IMR-90 (cell line): Measurements from ENCODE around the gene RNF144A. TPM values are rescaled to one million over a fixed set of nuclear protein-coding genes. Genes with fewer than 3 reads are reported as not detected.

Experiments used
- ATAC-seq: fragments of 200-7000 bp; cut with Tn5 transposase; 2 replicates; pipeline ENCODE4 v1.9.1; 2020; ENCODE audit warnings: low read depth, mild to moderate bottlenecking, moderate library complexity
- BruUV-seq: library from RNA; stranded (reverse); fragments of 400-500 nt; replicated peaks from 2 replicates; lab custom pipeline; 2021; lab: Mats Ljungman, UMichigan
- CTCF ChIA-PET: fragments of 300-600 bp; formaldehyde crosslinking; extraction: SDS; loops from one replicate; lab custom pipeline; 2021; ENCODE audit warnings: antibody characterized with exemption; lab: Yijun Ruan, JAX
- POLR2A ChIA-PET: fragments of 300-600 bp; sonication (Branson Sonifier 250); formaldehyde crosslinking; loops from one replicate; lab custom pipeline; 2022; ENCODE audit warnings: antibody characterized with exemption; ENCODE audit not compliant: unreplicated experiment; lab: Charles Lee
- DNase-seq: peaks from one replicate; pipeline ENCODE4 v3.0.0; 2013
- H2AFZ ChIP-seq: replicated peaks from 2 replicates; pipeline ENCODE3; 2013; ENCODE audit warnings: low read length, mild to moderate bottlenecking; ENCODE audit not compliant: poor library complexity
- H2AK5ac ChIP-seq: 2 replicates; pipeline ENCODE4 v1.6.1; 2013; ENCODE audit warnings: low read depth, low read length, inconsistent platforms
- H2AK9ac ChIP-seq: replicated peaks from 2 replicates; pipeline ENCODE3; 2013; ENCODE audit warnings: mild to moderate bottlenecking, low read depth, low read length, moderate library complexity; ENCODE audit not compliant: poor library complexity
- H2BK120ac ChIP-seq: 2 replicates; pipeline ENCODE4 v1.6.1; 2013; ENCODE audit warnings: low read depth, low read length, inconsistent platforms
- H2BK15ac ChIP-seq: 3 replicates; pipeline ENCODE4 v1.6.1; 2013; ENCODE audit warnings: low read depth, low read length, inconsistent platforms
- H2BK20ac ChIP-seq: 2 replicates; pipeline ENCODE4 v1.6.1; 2013; ENCODE audit warnings: low read depth, mild to moderate bottlenecking, inconsistent platforms, low read length, moderate library complexity
- H2BK5ac ChIP-seq: 2 replicates; pipeline ENCODE4 v1.6.1; 2013; ENCODE audit warnings: mild to moderate bottlenecking, low read depth, low read length, inconsistent platforms; ENCODE audit not compliant: poor library complexity, severe bottlenecking
- H3K14ac ChIP-seq: replicated peaks from 2 replicates; pipeline ENCODE4 v1.6.1; 2013; ENCODE audit warnings: low read depth, low read length, inconsistent platforms
- H3K18ac ChIP-seq: 2 replicates; pipeline ENCODE4 v1.6.1; 2013; ENCODE audit warnings: low read depth, low read length, control low read depth
- H3K23ac ChIP-seq: 2 replicates; pipeline ENCODE4 v1.6.1; 2013; ENCODE audit warnings: low read depth, low read length, inconsistent platforms
- H3K27ac ChIP-seq: 2 replicates; pipeline ENCODE4 v1.5.1; 2013; ENCODE audit warnings: mild to moderate bottlenecking, control low read depth, low read length; ENCODE audit not compliant: insufficient read depth
- H3K27me3 ChIP-seq: 2 replicates; pipeline ENCODE4 v1.6.1; 2013; ENCODE audit warnings: low read length; ENCODE audit not compliant: control insufficient read depth, insufficient read depth
- H3K36me3 ChIP-seq: 2 replicates; pipeline ENCODE4 v1.6.1; 2013; ENCODE audit warnings: low read length, mixed read lengths; ENCODE audit not compliant: control insufficient read depth, insufficient read depth
- H3K4ac ChIP-seq: 2 replicates; pipeline ENCODE4 v1.6.1; 2013; ENCODE audit warnings: low read depth, low read length, inconsistent platforms
- H3K4me1 ChIP-seq: 2 replicates; pipeline ENCODE4 v1.6.1; 2013; ENCODE audit warnings: low read length, mixed read lengths; ENCODE audit not compliant: control insufficient read depth, insufficient read depth
- H3K4me2 ChIP-seq: 2 replicates; pipeline ENCODE4 v1.6.1; 2013; ENCODE audit warnings: low read depth, mild to moderate bottlenecking, control low read depth, low read length, moderate library complexity
- H3K4me3 ChIP-seq: 2 replicates; pipeline ENCODE4 v1.5.1; 2013; ENCODE audit warnings: low read depth, mild to moderate bottlenecking, control low read depth, low read length, moderate library complexity; ENCODE audit not compliant: insufficient read depth
- H3K56ac ChIP-seq: 2 replicates; pipeline ENCODE4 v1.6.1; 2013; ENCODE audit warnings: low read length, inconsistent platforms; ENCODE audit not compliant: insufficient read depth; ENCODE audit errors: extremely low read depth
- H3K79me1 ChIP-seq, 2 experiments: 2 replicates each; pipeline ENCODE4 v1.6.1; 2013; ENCODE audit warnings: low read length in 2 of 2, inconsistent platforms in 1 of 2, low read depth in 1 of 2
- H3K9ac ChIP-seq: 2 replicates; pipeline ENCODE4 v1.6.1; 2013; ENCODE audit warnings: low read depth, low read length, control low read depth
- H3K9me1 ChIP-seq: 2 replicates; pipeline ENCODE4 v1.6.1; 2013; ENCODE audit warnings: low read length, inconsistent platforms; ENCODE audit not compliant: insufficient read depth
- H3K9me3 ChIP-seq: 2 replicates; pipeline ENCODE4 v1.6.1; 2013; ENCODE audit warnings: low read length; ENCODE audit not compliant: control insufficient read depth, insufficient read depth
- H4K20me1 ChIP-seq: 2 replicates; pipeline ENCODE4 v1.6.1; 2013; ENCODE audit warnings: low read length, inconsistent platforms; ENCODE audit not compliant: insufficient read depth
- H4K5ac ChIP-seq: 2 replicates; pipeline ENCODE4 v1.6.1; 2013; ENCODE audit warnings: mild to moderate bottlenecking, low read depth, low read length, control low read depth
- H4K8ac ChIP-seq, 2 experiments: 2 replicates each; pipeline ENCODE4 v1.6.1; 2013; ENCODE audit warnings: low read depth in 2 of 2, low read length in 2 of 2, control low read depth in 1 of 2, inconsistent platforms in 1 of 2
- H4K91ac ChIP-seq: 2 replicates; pipeline ENCODE4 v1.6.1; 2013; ENCODE audit warnings: low read depth, low read length, inconsistent platforms; ENCODE audit not compliant: insufficient read depth
- CEBPB ChIP-seq: IDR thresholded peaks from 2 replicates; pipeline ENCODE4 v1.6.1; 2012; ENCODE audit warnings: low read depth, low read length, improper control_type of control experiment
- MAFK ChIP-seq: IDR thresholded peaks from 2 replicates; pipeline ENCODE4 v1.6.1; 2012; ENCODE audit warnings: low read depth, low read length, improper control_type of control experiment
- RFX5 ChIP-seq: IDR thresholded peaks from 2 replicates; pipeline ENCODE4 v1.8.0; 2012; ENCODE audit warnings: low read depth, mild to moderate bottlenecking, low read length, moderate library complexity
- WGBS, 2 experiments: methylation state at CpG; one replicate each; pipeline versions ENCODE4 v1.1.5 to v1.1.7; 2013; ENCODE audit warnings: missing lambda C conversion rate in 2 of 2; ENCODE audit not compliant: insufficient read length in 1 of 2; ENCODE audit errors: extremely low coverage in 2 of 2; 5-methylcytosine and 5-hydroxymethylcytosine counted together
- dilution Hi-C: fragments of 300-500 bp; cut with HindIII; formaldehyde crosslinking; loops from one replicate; pipeline ENCODE4 v1.14.3; 2018; ENCODE audit warnings: low sequenced_read_pairs; ENCODE audit not compliant: unreplicated experiment
- in situ Hi-C: fragments of 300-500 bp; cut with MboI; formaldehyde crosslinking; loops from 3 replicates; pipeline ENCODE4 v1.14.3; 2019; ENCODE audit warnings: low sequenced_read_pairs, inconsistent platforms, mixed read lengths
- intact Hi-C: fragments of 100-400 bp; cut with micrococcal nuclease; formaldehyde crosslinking; loops from 2 replicates; pipeline ENCODE4 v1.10.0; 2022
- polyA plus RNA-seq, 3 experiments: library from polyadenylated mRNA; depleted of rRNA; stranded (reverse); fragments of >200 nt; gene quantifications; 2 replicates each; pipeline ENCODE4 v1.2.3, GENCODE V29; 2012; ENCODE audit warnings: low replicate concordance in 1 of 3
- total RNA-seq: library from RNA; depleted of rRNA; stranded (reverse); fragments of >200 nt; gene quantifications from 2 replicates; pipeline ENCODE4 v1.2.3, GENCODE V29; 2012

RNF144A gene
- total and polyA plus RNA-seq, 2 of the 4 experiments (the other 2 are of a cell fraction) = 0.18 to 0.26 TPM

DNA sequence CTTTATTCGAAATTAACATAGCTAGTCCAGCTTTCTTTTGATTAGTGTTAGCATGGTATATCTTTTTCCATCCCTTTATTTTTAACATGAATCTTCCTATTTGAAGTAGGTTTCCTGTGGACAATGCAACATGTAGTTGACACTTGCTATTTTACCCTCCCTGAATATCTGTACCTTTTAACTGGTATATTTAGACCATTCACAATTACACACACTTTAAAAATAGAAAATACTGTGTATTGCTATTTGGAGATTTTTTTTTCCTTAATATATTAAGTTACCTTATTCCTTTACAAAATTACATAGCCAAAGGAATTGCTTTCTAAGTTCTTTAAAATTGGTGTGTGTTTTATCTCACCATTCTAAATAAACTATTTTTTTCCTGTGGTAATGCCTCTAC is 15.0 kb downstream of the RNF144A start:
- intact Hi-C loops (no loop called here), dilution Hi-C loops (no loop called here), in situ Hi-C loops (no loop called here)
- Histone ChIP-seq H3K9me1 (no peaks in the 10 kb centered on the region), H2AK5ac (no peak overlapping the region), H3K14ac (no peak overlapping the region), H3K23ac (no peak overlapping the region), H3K56ac (no peak overlapping the region), H3K18ac (no peak overlapping the region), H4K20me1 (no peaks in the 10 kb centered on the region), H3K4me1 (no peaks in the 10 kb centered on the region), H3K9me3 (no peaks in the 10 kb centered on the region), H4K5ac (no peak overlapping the region), H2BK120ac (no peak overlapping the region), H2AK9ac (no peak overlapping the region), H3K4ac (no peak overlapping the region), H3K27me3 (no peaks in the 10 kb centered on the region; the same call in 1 of the 2 replicates), H3K9ac (no peak overlapping the region), H2BK15ac (no peak overlapping the region), H2BK5ac (no peak overlapping the region), H2AFZ (no peak overlapping the region), H4K8ac (no peak overlapping the region), H2BK20ac (no peak overlapping the region), H3K4me3 (no peak overlapping the region), H3K27ac (no peak overlapping the region), H4K91ac (no peak overlapping the region), H3K79me1 (no peaks in the 10 kb centered on the region), H3K4me2 (no peak overlapping the region), H3K36me3 (no peaks in the 10 kb centered on the region)
- CTCF ChIA-PET = no interaction called here
- DNase-seq = no peak
- no TSS peak for BruUV-seq
- POLR2A ChIA-PET = no interaction called here
- TF ChIP-seq RFX5 (no peak), MAFK (no peak), CEBPB (no peak)
- no peak for ATAC-seq
- no CpG with 5 or more reads among the region's 1 CpG for WGBS, 2 experiments
